GM23338 (cell line): ENCODE results near the gene CYTH3.

Source experiments
- POLR2AphosphoS5 ChIP-seq: IDR thresholded peaks from 2 replicates; pipeline ENCODE4 v1.6.1; 2016; ENCODE audit warnings: antibody characterized with exemption, low read depth
- TF ChIP-seq, protein P1 (sequence below), 2 experiments: fragments of 200-600 bp in 1 of 2; sonication (generic) in 1 of 2; conservative IDR thresholded peaks; 2 replicates each; pipeline versions ENCODE4 v1.5.1 to v1.6.1; 2016 to 2017; ENCODE audit warnings: antibody characterized with exemption in 2 of 2, low read depth in 2 of 2, mild to moderate bottlenecking in 2 of 2, moderate library complexity in 1 of 2

DNA sequence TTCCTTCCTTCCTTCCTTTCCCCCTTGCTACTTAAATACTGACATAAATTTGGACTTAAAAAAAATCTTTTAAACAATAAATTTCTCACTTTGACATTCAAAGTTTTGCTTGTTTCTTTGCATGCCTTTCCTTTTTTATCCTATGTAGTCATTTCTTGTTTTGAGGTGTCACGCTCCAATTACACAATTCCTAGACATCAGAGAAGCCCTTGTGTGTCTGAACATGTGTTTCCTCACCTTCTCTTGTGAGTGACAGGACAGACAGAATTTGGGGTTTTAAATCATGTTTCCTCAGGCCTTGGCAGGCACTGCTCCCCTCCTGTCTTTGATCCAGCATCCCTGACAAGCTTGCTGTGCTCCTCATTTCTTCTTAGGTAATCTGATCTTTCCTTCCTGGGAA is 91.3 kb downstream of the CYTH3 start:
- TF ChIP-seq, protein P1, sequence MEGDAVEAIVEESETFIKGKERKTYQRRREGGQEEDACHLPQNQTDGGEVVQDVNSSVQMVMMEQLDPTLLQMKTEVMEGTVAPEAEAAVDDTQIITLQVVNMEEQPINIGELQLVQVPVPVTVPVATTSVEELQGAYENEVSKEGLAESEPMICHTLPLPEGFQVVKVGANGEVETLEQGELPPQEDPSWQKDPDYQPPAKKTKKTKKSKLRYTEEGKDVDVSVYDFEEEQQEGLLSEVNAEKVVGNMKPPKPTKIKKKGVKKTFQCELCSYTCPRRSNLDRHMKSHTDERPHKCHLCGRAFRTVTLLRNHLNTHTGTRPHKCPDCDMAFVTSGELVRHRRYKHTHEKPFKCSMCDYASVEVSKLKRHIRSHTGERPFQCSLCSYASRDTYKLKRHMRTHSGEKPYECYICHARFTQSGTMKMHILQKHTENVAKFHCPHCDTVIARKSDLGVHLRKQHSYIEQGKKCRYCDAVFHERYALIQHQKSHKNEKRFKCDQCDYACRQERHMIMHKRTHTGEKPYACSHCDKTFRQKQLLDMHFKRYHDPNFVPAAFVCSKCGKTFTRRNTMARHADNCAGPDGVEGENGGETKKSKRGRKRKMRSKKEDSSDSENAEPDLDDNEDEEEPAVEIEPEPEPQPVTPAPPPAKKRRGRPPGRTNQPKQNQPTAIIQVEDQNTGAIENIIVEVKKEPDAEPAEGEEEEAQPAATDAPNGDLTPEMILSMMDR (conservative IDR thresholded peaks at IDR 0.05; ENCODE audit: low read depth in 2 of 2) = no peak
- TF ChIP-seq POLR2AphosphoS5 = no peak
